ENCODE data around the gene CLDN22.

The CLDN22 gene

GRCh38 chr4:183364025-183364424 lies 43.9 kb upstream of the CLDN22 start:
- no peaks in the 10 kb centered on the region for H3K9me3 ChIP-seq (ENCODE audit: control insufficient read depth, insufficient read depth, low read depth, low read length)
- no peaks in the 10 kb centered on the region for H3K36me3 ChIP-seq (ENCODE audit: control insufficient read depth in 2 of 2, insufficient read depth in 1 of 2, low read length in 2 of 2)
- H3K27ac ChIP-seq (ENCODE audit: extremely low read depth, low read depth, low read length): no peak overlapping the region
- no peak for TF ChIP-seq OSR2 (tag by site-specific recombination; IDR thresholded peaks at IDR 0.05)
- H3K4me1 ChIP-seq (ENCODE audit: control insufficient read depth, insufficient read depth, low read length): no peaks in the 10 kb centered on the region
- no peak overlapping the region for H3K4me3 ChIP-seq (ENCODE audit: low read depth, low read length)
- POLR2A ChIA-PET: no interaction called here
- CTCF ChIA-PET: interaction anchor here (0.6 kb wide), 1 partner anchor 1632 kb away, joined by 3 read pairs; no protein-coding TSS in a partner anchor

- CTCF ChIA-PET: interaction anchor here (0.6 to 0.7 kb wide), 3 partner anchors 8 to 1631 kb away, joined by 3 read pairs; no protein-coding TSS in a partner anchor
Measured at GRCh38 chr4:183362916-183363542, 43.0 kb upstream of the CLDN22 start.

GRCh38 chr4:183362036-183362435 lies 42.0 kb upstream of the CLDN22 start:
- Histone ChIP-seq H3K9me3 (ENCODE audit: control insufficient read depth, insufficient read depth, low read depth, low read length) (no peaks in the 10 kb centered on the region), H3K4me1 (ENCODE audit: control insufficient read depth, insufficient read depth, low read length) (no peaks in the 10 kb centered on the region), H3K4me3 (ENCODE audit: low read depth, low read length) (no peak overlapping the region), H3K27ac (ENCODE audit: extremely low read depth, low read depth, low read length) (no peak overlapping the region), H3K36me3 (ENCODE audit: control insufficient read depth in 2 of 2, insufficient read depth in 1 of 2, low read length in 2 of 2) (no peaks in the 10 kb centered on the region)
- CTCF ChIA-PET: interaction anchor here (0.7 kb wide), 1 partner anchor 9 kb away, joined by 3 read pairs; no protein-coding TSS in a partner anchor
- TF ChIP-seq MZF1 (tag by site-specific recombination; IDR thresholded peaks at IDR 0.05; ENCODE audit: borderline replicate concordance) (no peak), ZNF174 (tag by site-specific recombination; IDR thresholded peaks at IDR 0.05) (no peak), KLF17 (tag by site-specific recombination; IDR thresholded peaks at IDR 0.05) (no peak), PRDM2 (tag by site-specific recombination; IDR thresholded peaks at IDR 0.05; ENCODE audit: borderline replicate concordance) (no peak), ZBTB17 (tag by site-specific recombination; IDR thresholded peaks at IDR 0.05) (no peak), ZNF362 (tag by site-specific recombination; IDR thresholded peaks at IDR 0.05) (no peak)
- POLR2A ChIA-PET: no interaction called here

More at GRCh38 chr4:183362916-183363542, 43.0 kb upstream of the CLDN22 start:
- Histone ChIP-seq H3K27ac (ENCODE audit: extremely low read depth, low read depth, low read length) (no peak overlapping the region), H3K9me3 (ENCODE audit: control insufficient read depth, insufficient read depth, low read depth, low read length) (no peaks in the 10 kb centered on the region), H3K36me3 (ENCODE audit: control insufficient read depth in 2 of 2, insufficient read depth in 1 of 2, low read length in 2 of 2) (no peaks in the 10 kb centered on the region), H3K4me1 (ENCODE audit: control insufficient read depth, insufficient read depth, low read length) (no peaks in the 10 kb centered on the region), H3K4me3 (ENCODE audit: low read depth, low read length) (no peak overlapping the region)
- POLR2A ChIA-PET: no interaction called here
- no peak for TF ChIP-seq SP7 (tag by site-specific recombination; IDR thresholded peaks at IDR 0.05)
- TF ChIP-seq ZNF140 (tag by site-specific recombination; IDR thresholded peaks at IDR 0.05): no peak
- TF ChIP-seq ZNF629 (tag by site-specific recombination; IDR thresholded peaks at IDR 0.05): no peak
- no peak for TF ChIP-seq ZBTB1 (tag by site-specific recombination; IDR thresholded peaks at IDR 0.05)
- peak; percentile 57; the same call in 1 of the 2 replicates for TF ChIP-seq ZNF10 (tag by site-specific recombination; IDR thresholded peaks at IDR 0.05)
- TF ChIP-seq AEBP2 (tag by site-specific recombination; IDR thresholded peaks at IDR 0.05; ENCODE audit: borderline replicate concordance): no peak
- TF ChIP-seq ZNF747 (tag by site-specific recombination; IDR thresholded peaks at IDR 0.05): no peak
- peak; percentile 73 for TF ChIP-seq ZFHX2 (tag by site-specific recombination; conservative IDR thresholded peaks at IDR 0.05)
- no peak for TF ChIP-seq ZNF184 (tag by site-specific recombination; IDR thresholded peaks at IDR 0.05)
- peak; percentile 68; the same call in 1 of the 2 replicates for TF ChIP-seq EGR2 (tag by site-specific recombination; IDR thresholded peaks at IDR 0.05; ENCODE audit: low read depth)
